Mucosa of descending colon (tissue), 3 donors: ENCODE data around the gene GAB3. TPM values are rescaled to one million over a fixed set of nuclear protein-coding genes. Genes with fewer than 3 reads are reported as not detected.

Experiments
- ATAC-seq: fragments of 200-7000 bp; cut with Tn5 transposase; one replicate; pipeline ENCODE4 v1.9.1; 2020; ENCODE audit warnings: mild to moderate bottlenecking, moderate library complexity
- DNase-seq, 3 donors: peaks; one replicate each; pipeline ENCODE4 v3.0.0-alpha.2; 2020
- H3K36me3 ChIP-seq: fragments of 200-600 bp; one replicate; pipeline ENCODE4 v1.8.0; 2021; ENCODE audit warnings: low read depth, mild to moderate bottlenecking
- H3K4me1 ChIP-seq: fragments of 200-600 bp; one replicate; pipeline ENCODE4 v1.8.0; 2021; ENCODE audit warnings: low read depth, mild to moderate bottlenecking
- H3K4me3 ChIP-seq: fragments of 200-600 bp; one replicate; pipeline ENCODE4 v1.8.0; 2021; ENCODE audit warnings: mild to moderate bottlenecking
- H3K9me3 ChIP-seq: fragments of 200-600 bp; one replicate; pipeline ENCODE4 v1.8.0; 2021; ENCODE audit warnings: mild to moderate bottlenecking
- intact Hi-C, 2 donors: fragments of 100-400 bp; cut with DNase I in 1 of 2; cut with micrococcal nuclease in 1 of 2; formaldehyde crosslinking; loops; one replicate each; pipeline versions ENCODE4 v1.11.0 to v1.11.1; 2022; cut with DNase I, micrococcal nuclease
- total RNA-seq, 3 donors: library from RNA; stranded (reverse); fragmentation: NEBNext Ultra II Directional in 2 of 3; extraction: Animal tissue kit (Norgen Biotek cat#: 25700) in 2 of 3; gene quantifications; one replicate each; pipeline versions ENCODE4 v1.2.1 to v1.2.4, GENCODE V29; 2021 to 2023
- TF ChIP-seq, protein P1 (sequence below): fragments of 200-600 bp; IDR thresholded peaks from one replicate; pipeline ENCODE4 v1.8.0; 2022; ENCODE audit warnings: antibody characterized with exemption, mild to moderate bottlenecking
- donor health status: DM: no; HTN: no; CAD: no; lungs with moderate emphysema.
- donor health status: DM: no; HTN: no; CAD: no.
- donor health status: DM: no; HTN: yes; CAD: no.

Gene GAB3
- total RNA-seq, 3 donors from 2014 or later: 1.3 to 3.4 (median 2.5) TPM

DNA sequence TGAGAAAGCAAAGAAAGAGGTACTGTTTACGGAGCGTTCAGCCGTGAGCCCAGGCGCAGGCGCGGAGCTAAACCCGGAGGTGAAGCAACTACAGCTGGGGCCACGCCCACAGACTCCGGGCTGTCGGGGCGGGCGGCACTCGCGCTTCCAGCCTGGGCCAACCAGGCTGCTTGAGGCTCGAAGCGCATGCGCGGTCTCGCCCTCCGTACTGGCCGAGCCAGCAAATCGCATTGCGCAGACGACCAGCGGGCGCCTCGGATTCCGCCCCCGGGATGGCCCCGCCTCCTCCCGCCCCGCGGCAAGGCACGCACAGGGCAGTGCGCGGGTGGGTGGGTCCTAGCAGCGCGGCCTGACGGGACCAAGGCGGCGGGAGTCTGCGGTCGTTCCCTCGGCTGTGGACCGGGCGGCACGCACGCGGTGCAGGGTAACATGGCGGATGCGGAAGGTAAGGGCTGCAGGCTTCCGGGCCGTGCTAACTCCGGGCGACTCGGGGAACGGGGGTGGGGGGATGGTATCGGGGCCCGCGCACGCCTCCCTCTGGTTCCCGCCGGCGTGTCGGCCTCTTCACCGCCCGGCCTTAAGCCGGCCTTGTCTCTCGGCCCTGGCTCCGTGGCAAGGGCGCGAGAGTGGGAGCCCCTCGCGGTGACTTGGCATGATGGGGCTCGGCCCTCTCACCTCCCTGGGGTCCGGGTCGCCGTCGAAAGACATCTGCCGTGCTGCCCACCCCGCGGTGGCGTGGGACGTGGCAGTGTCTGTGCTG is 11.8 kb upstream of the GAB3 start, which contains the start of gene DKC1:
Gene DKC1, plus strand, starts transcription at position 328 of the 760 bp plus-strand sequence. Its CDS starts 102 bp downstream, at position 430.
- DNase-seq: peak; percentile 95 to 98 (median 96)

DNA sequence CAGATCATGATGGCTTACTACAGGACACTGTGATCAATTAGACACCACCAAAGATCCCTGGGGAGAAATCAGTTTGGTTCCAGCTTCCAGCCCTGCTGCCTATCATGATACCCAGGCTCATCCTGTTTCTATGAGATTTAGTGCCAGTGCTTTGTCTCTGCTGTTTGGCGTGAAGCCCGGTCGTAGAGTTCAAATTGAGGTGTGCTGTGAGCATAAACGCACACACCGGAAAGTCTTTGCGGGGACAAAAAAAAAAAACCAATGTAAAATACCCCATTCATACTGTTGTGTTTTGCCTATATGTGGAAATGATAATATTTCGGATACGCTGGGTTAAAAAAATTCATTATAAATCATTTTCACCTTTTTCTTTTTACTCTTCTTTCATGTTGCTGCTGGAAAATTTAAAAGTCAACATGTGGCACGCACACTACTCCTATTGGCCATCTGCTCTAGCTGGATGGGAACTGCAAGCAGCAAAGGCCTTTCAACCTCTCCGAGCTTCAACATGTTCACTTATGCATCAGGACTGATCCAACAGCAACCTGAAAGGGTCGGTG is 11.2 kb upstream of the GAB3 start:
- no peaks in the 10 kb centered on the region for H3K9me3 ChIP-seq
- peak in 2 of 3 donors; percentile 38 to 44 for DNase-seq

More for the DNA sequence above, 11.8 kb upstream of the GAB3 start, which contains the start of gene DKC1:
- H3K4me3 ChIP-seq: peak within 1 kb of the TSS; percentile 34
- no peaks in the 10 kb centered on the region for H3K36me3 ChIP-seq
- H3K4me1 ChIP-seq: no peaks in the 10 kb centered on the region
- no peaks in the 10 kb centered on the region for H3K9me3 ChIP-seq
- TF ChIP-seq, protein P1, sequence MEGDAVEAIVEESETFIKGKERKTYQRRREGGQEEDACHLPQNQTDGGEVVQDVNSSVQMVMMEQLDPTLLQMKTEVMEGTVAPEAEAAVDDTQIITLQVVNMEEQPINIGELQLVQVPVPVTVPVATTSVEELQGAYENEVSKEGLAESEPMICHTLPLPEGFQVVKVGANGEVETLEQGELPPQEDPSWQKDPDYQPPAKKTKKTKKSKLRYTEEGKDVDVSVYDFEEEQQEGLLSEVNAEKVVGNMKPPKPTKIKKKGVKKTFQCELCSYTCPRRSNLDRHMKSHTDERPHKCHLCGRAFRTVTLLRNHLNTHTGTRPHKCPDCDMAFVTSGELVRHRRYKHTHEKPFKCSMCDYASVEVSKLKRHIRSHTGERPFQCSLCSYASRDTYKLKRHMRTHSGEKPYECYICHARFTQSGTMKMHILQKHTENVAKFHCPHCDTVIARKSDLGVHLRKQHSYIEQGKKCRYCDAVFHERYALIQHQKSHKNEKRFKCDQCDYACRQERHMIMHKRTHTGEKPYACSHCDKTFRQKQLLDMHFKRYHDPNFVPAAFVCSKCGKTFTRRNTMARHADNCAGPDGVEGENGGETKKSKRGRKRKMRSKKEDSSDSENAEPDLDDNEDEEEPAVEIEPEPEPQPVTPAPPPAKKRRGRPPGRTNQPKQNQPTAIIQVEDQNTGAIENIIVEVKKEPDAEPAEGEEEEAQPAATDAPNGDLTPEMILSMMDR: no peak
- intact Hi-C loops: no loop called here
- ATAC-seq: peak; percentile 96

GRCh38 chrX:154758696-154759095 is 7.8 kb upstream of the GAB3 start:
- H3K4me3 ChIP-seq: no peak overlapping the region
- no peaks in the 10 kb centered on the region for H3K9me3 ChIP-seq
- DNase-seq (no peak), ATAC-seq (no peak)
- intact Hi-C loops: no loop called here
- H3K36me3 ChIP-seq: no peaks in the 10 kb centered on the region
- H3K4me1 ChIP-seq: no peaks in the 10 kb centered on the region
- TF ChIP-seq, protein P1: no peak

More for the DNA sequence above, 11.2 kb upstream of the GAB3 start:
- Histone ChIP-seq H3K4me1 (no peaks in the 10 kb centered on the region), H3K4me3 (no peak overlapping the region), H3K36me3 (no peaks in the 10 kb centered on the region)
- no peak for ATAC-seq
- intact Hi-C loops: no loop called here
- TF ChIP-seq, protein P1: no peak

- DNase-seq: no peak
- H3K4me1 ChIP-seq: no peaks in the 10 kb centered on the region
- H3K4me3 ChIP-seq: no peak overlapping the region
- no peaks in the 10 kb centered on the region for H3K9me3 ChIP-seq
- H3K36me3 ChIP-seq: no peaks in the 10 kb centered on the region
- ATAC-seq: no peak
- TF ChIP-seq, protein P1: no peak
- intact Hi-C loops: no loop called here
Measured at GRCh38 chrX:154751669-154752271, 893 bp upstream of the GAB3 start.

DNA sequence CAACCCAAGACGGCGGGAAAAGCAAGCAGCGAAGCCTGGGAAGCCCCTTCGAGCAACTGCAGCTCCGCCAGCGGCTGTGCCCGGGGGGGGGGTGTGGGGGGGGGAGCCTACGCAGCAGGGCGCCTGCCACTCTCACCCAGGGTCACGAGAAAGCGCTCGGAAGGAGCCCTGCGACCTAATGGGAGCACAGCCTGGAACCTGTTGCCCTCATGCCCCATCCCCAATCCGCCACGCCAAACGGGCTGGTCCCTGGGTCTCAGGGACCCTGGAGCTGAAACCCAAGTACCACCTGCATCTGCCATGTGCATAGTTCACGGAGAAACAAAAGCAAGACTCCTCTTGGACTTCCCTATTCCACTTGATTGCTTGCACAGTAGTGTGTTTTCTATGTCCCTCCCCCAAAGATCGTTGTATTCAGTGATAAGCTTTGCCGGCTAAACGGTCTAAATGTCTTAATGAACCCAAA is 359 bp upstream of the GAB3 start:
- Histone ChIP-seq H3K4me3 (no peak overlapping the region), H3K4me1 (no peaks in the 10 kb centered on the region), H3K36me3 (no peaks in the 10 kb centered on the region), H3K9me3 (no peaks in the 10 kb centered on the region)
- intact Hi-C loops: no loop called here
- TF ChIP-seq, protein P1: no peak
- DNase-seq (peak in 2 of 3 donors; percentile 32 to 54), ATAC-seq (peak; percentile 11)
